ENCODE data around the gene GRIK1.
"Not testable (repeated sequence)": the region's sequence is repeated elsewhere in the genome, so short reads cannot be mapped to it uniquely, and the experiment has no call there.

GRIK1 gene

GRCh38 chr21:29610779-29611360, 328.9 kb downstream of the GRIK1 start:
- Histone ChIP-seq H3K4me1 (ENCODE audit: control insufficient read depth, low read length) (no peaks in the 10 kb centered on the region), H3K27ac (ENCODE audit: low read depth, low read length) (no peak overlapping the region)

GRCh38 chr21:29606613-29607012, 333.2 kb downstream of the GRIK1 start:
- H3F3A ChIP-seq (ENCODE audit: control insufficient read depth, insufficient read depth): no peaks in the 10 kb centered on the region
- no peaks in the 10 kb centered on the region for H3K36me3 ChIP-seq (ENCODE audit: control insufficient read depth, low read length)
- no peak overlapping the region for H3K4me2 ChIP-seq (ENCODE audit: low read length)
- H3K9me3 ChIP-seq (ENCODE audit: control insufficient read depth, insufficient read depth, low read length): no peaks in the 10 kb centered on the region
- no peaks in the 10 kb centered on the region for H3K4me1 ChIP-seq (ENCODE audit: control insufficient read depth, low read length)
- TF ChIP-seq CTCF (IDR thresholded peaks at IDR 0.05; ENCODE audit: low read depth, low read length, poor library complexity, severe bottlenecking) (no peak), EZH2phosphoT487 (IDR thresholded peaks at IDR 0.05; ENCODE audit: borderline replicate concordance, low read length) (no peak)
- H3K79me2 ChIP-seq (ENCODE audit: control insufficient read depth, low read length): no peaks in the 10 kb centered on the region
- no peaks in the 10 kb centered on the region for H3K27me3 ChIP-seq (ENCODE audit: control insufficient read depth, low read length)
- H3K27ac ChIP-seq (ENCODE audit: low read depth, low read length): no peak overlapping the region
- no peaks in the 10 kb centered on the region for H4K20me1 ChIP-seq (ENCODE audit: control insufficient read depth, insufficient read depth, low read depth, low read length)
- no peaks in the 10 kb centered on the region for H3K9me2 ChIP-seq (replicated peaks; ENCODE audit: control insufficient read depth, low read length)
- H3K4me3 ChIP-seq (ENCODE audit: low read length): no peak overlapping the region

More at GRCh38 chr21:29610779-29611360, 328.9 kb downstream of the GRIK1 start:
- Histone ChIP-seq H4K20me1 (ENCODE audit: control insufficient read depth, insufficient read depth, low read depth, low read length) (no peaks in the 10 kb centered on the region), H3K9me3 (ENCODE audit: control insufficient read depth, insufficient read depth, low read length) (no peaks in the 10 kb centered on the region), H3K4me2 (ENCODE audit: low read length) (no peak overlapping the region), H3K36me3 (ENCODE audit: control insufficient read depth, low read length) (no peaks in the 10 kb centered on the region), H3F3A (ENCODE audit: control insufficient read depth, insufficient read depth) (no peaks in the 10 kb centered on the region), H3K4me3 (ENCODE audit: low read length) (no peak overlapping the region), H3K9me2 (replicated peaks; ENCODE audit: control insufficient read depth, low read length) (no peaks in the 10 kb centered on the region), H3K27me3 (ENCODE audit: control insufficient read depth, low read length) (no peaks in the 10 kb centered on the region), H3K79me2 (ENCODE audit: control insufficient read depth, low read length) (no peaks in the 10 kb centered on the region)
- TF ChIP-seq CTCF (IDR thresholded peaks at IDR 0.05; ENCODE audit: low read depth, low read length, poor library complexity, severe bottlenecking): no peak
- no peak for TF ChIP-seq EZH2phosphoT487 (IDR thresholded peaks at IDR 0.05; ENCODE audit: borderline replicate concordance, low read length)

- H3K9me2 ChIP-seq (replicated peaks; ENCODE audit: control insufficient read depth, low read length); H3K27me3 ChIP-seq (ENCODE audit: control insufficient read depth, low read length); H3K36me3 ChIP-seq (ENCODE audit: control insufficient read depth, low read length); H3K4me2 ChIP-seq (ENCODE audit: low read length); H3K4me1 ChIP-seq (ENCODE audit: control insufficient read depth, low read length); H3K27ac ChIP-seq (ENCODE audit: low read depth, low read length); H3K9me3 ChIP-seq (ENCODE audit: control insufficient read depth, insufficient read depth, low read length); H3K4me3 ChIP-seq (ENCODE audit: low read length); H3K79me2 ChIP-seq (ENCODE audit: control insufficient read depth, low read length); H3F3A ChIP-seq (ENCODE audit: control insufficient read depth, insufficient read depth); H4K20me1 ChIP-seq (ENCODE audit: control insufficient read depth, insufficient read depth, low read depth, low read length): not testable (repeated sequence)
Observed at GRCh38 chr21:29605219-29605618, 334.6 kb downstream of the GRIK1 start.

- Histone ChIP-seq H3K4me2 (ENCODE audit: low read length) (no peak overlapping the region), H3K4me3 (ENCODE audit: low read length) (no peak overlapping the region), H3K9me2 (replicated peaks; ENCODE audit: control insufficient read depth, low read length) (no peaks in the 10 kb centered on the region), H3K27ac (ENCODE audit: low read depth, low read length) (no peak overlapping the region), H3F3A (ENCODE audit: control insufficient read depth, insufficient read depth) (no peaks in the 10 kb centered on the region), H3K79me2 (ENCODE audit: control insufficient read depth, low read length) (no peaks in the 10 kb centered on the region), H3K9me3 (ENCODE audit: control insufficient read depth, insufficient read depth, low read length) (no peaks in the 10 kb centered on the region), H3K27me3 (ENCODE audit: control insufficient read depth, low read length) (no peaks in the 10 kb centered on the region), H4K20me1 (ENCODE audit: control insufficient read depth, insufficient read depth, low read depth, low read length) (no peaks in the 10 kb centered on the region), H3K4me1 (ENCODE audit: control insufficient read depth, low read length) (no peaks in the 10 kb centered on the region), H3K36me3 (ENCODE audit: control insufficient read depth, low read length) (no peaks in the 10 kb centered on the region)
- TF ChIP-seq EZH2phosphoT487 (IDR thresholded peaks at IDR 0.05; ENCODE audit: borderline replicate concordance, low read length): no peak
- no peak for TF ChIP-seq CTCF (IDR thresholded peaks at IDR 0.05; ENCODE audit: low read depth, low read length, poor library complexity, severe bottlenecking)
Observed at GRCh38 chr21:29604076-29604475, 335.7 kb downstream of the GRIK1 start.

Measured in DOHH2 (cell line).